K562 (cell line): ENCODE results near the gene IRGQ. TPM values are rescaled to one million over a fixed set of nuclear protein-coding genes. Genes with fewer than 3 reads are reported as not detected.
A peak's percentile ranks its signal among the peaks of the same experiment; 100 is the strongest.

Source experiments
- ATAC-seq: fragments of 200-7000 bp; cut with Tn5 transposase; 3 replicates; pipeline ENCODE4 v1.9.1; 2020; ENCODE audit warnings: moderate library complexity
- BruUV-seq: library from RNA; stranded (reverse); fragments of 400-500 nt; replicated peaks from 2 replicates; lab custom pipeline; 2021; lab: Mats Ljungman, UMichigan
- CTCF ChIA-PET: fragments of 300-600 bp; formaldehyde crosslinking; extraction: SDS; loops from one replicate; lab custom pipeline; 2021; ENCODE audit warnings: low intra/inter-chr PET ratio; lab: Yijun Ruan, JAX
- POLR2A ChIA-PET: fragments of 300-600, 350-650 bp; sonication (Branson Sonifier 250); formaldehyde crosslinking; extraction: SDS; loops from one replicate; lab custom pipeline; 2021; ENCODE audit warnings: antibody characterized with exemption, inconsistent platforms; lab: Yijun Ruan, JAX
- DNase-seq, 4 experiments: peaks; one replicate each; pipeline versions ENCODE4 v3.0.0 to v3.0.0-alpha.2; 2011 to 2018; ENCODE audit warnings: low spot score in 3 of 4, mixed read lengths in 3 of 4; ENCODE audit errors: extremely low read depth in 1 of 4
- FAIRE-seq: peaks from 2 replicates; lab custom pipeline; 2011; peaks lifted over from hg19 to GRCh38; lab: Jason Lieb, UNC
- H2AFZ ChIP-seq: 2 replicates; pipeline ENCODE4 v1.6.0; 2011; ENCODE audit warnings: low read depth, low read length, control low read depth, inconsistent platforms
- H3K27ac ChIP-seq: fragments of 200-600 bp; 3 replicates; pipeline ENCODE4 v1.8.0; 2011; ENCODE audit warnings: low read depth, mild to moderate bottlenecking, control low read depth, inconsistent platforms, low read length, moderate library complexity, mixed read lengths; ENCODE audit errors: extremely low read depth
- H3K27me3 ChIP-seq, 2 experiments: fragments of 300-600 bp in 1 of 2; 2 replicates in 1 of 2; 3 replicates in 1 of 2; pipeline versions ENCODE4 v1.6.0 to v1.8.0; 2011; ENCODE audit warnings: inconsistent platforms in 2 of 2, low read length in 2 of 2, mild to moderate bottlenecking in 1 of 2, mixed read lengths in 1 of 2, moderate library complexity in 1 of 2; ENCODE audit not compliant: control insufficient read depth in 2 of 2, insufficient read depth in 2 of 2
- H3K36me3 ChIP-seq: fragments of 300-600 bp; 3 replicates; pipeline ENCODE4 v1.8.0; 2011; ENCODE audit warnings: mild to moderate bottlenecking, low read length, inconsistent platforms; ENCODE audit not compliant: control insufficient read depth, insufficient read depth
- H3K4me1 ChIP-seq, 2 experiments: fragments of 200-600 bp in 1 of 2; replicated peaks in 1 of 2; 2 replicates in 1 of 2; 3 replicates in 1 of 2; pipeline versions ENCODE4 v1.5.1 to v1.8.0; 2011; ENCODE audit warnings: inconsistent platforms in 2 of 2, low read length in 2 of 2, mild to moderate bottlenecking in 1 of 2, mixed read lengths in 1 of 2, moderate library complexity in 1 of 2; ENCODE audit not compliant: control insufficient read depth in 2 of 2, insufficient read depth in 2 of 2
- H3K4me2 ChIP-seq: 2 replicates; pipeline ENCODE4 v1.6.1; 2011; ENCODE audit warnings: low read length, control low read depth, inconsistent platforms, mixed read lengths; ENCODE audit not compliant: insufficient read depth
- H3K4me3 ChIP-seq: fragments of 200-600 bp; sonication (generic), shearing (Covaris generic); 2 replicates; pipeline ENCODE4 v1.5.1; 2016; ENCODE audit warnings: control low read depth, inconsistent platforms
- H3K79me2 ChIP-seq: fragments of 200-600 bp; 3 replicates; pipeline ENCODE4 v1.8.0; 2011; ENCODE audit warnings: low read length, inconsistent platforms; ENCODE audit not compliant: control insufficient read depth, insufficient read depth
- H3K9ac ChIP-seq, 2 experiments: 2 replicates each; pipeline versions ENCODE4 v1.6.0 to v1.6.1; 2011; ENCODE audit warnings: low read depth in 2 of 2, low read length in 2 of 2, control low read depth in 1 of 2, inconsistent platforms in 1 of 2, mild to moderate bottlenecking in 1 of 2, mixed read lengths in 1 of 2; ENCODE audit not compliant: insufficient read depth in 1 of 2
- H3K9me1 ChIP-seq: one replicate; pipeline ENCODE4 v1.6.0; 2011; ENCODE audit warnings: inconsistent platforms, mild to moderate bottlenecking, low read length, moderate library complexity; ENCODE audit not compliant: control insufficient read depth, insufficient read depth
- H3K9me3 ChIP-seq: replicated peaks from 2 replicates; pipeline ENCODE4 v1.5.1; 2011; ENCODE audit warnings: low read depth, low read length, inconsistent platforms; ENCODE audit not compliant: control insufficient read depth, insufficient read depth
- H4K20me1 ChIP-seq: replicated peaks from 2 replicates; pipeline ENCODE4 v1.6.1; 2011; ENCODE audit warnings: low read length, inconsistent platforms, mixed read lengths; ENCODE audit not compliant: control insufficient read depth, insufficient read depth
- CC2D1A ChIP-seq: fragments of 450-650 bp; IDR thresholded peaks from 2 replicates; pipeline ENCODE4 v1.6.1; 2017; ENCODE audit warnings: mild to moderate bottlenecking
- CREB5 ChIP-seq: fragments of 250-450 bp; sonication (Bioruptor Pico); IDR thresholded peaks from 2 replicates; pipeline ENCODE4 v1.5.0; 2020; ENCODE audit warnings: mild to moderate bottlenecking
- DNMT1 ChIP-seq: fragments of 450-650 bp; IDR thresholded peaks from 2 replicates; pipeline ENCODE4 v1.6.1; 2016; ENCODE audit warnings: antibody characterized with exemption, mild to moderate bottlenecking
- HNRNPL ChIP-seq: fragments of 200-400 bp; formaldehyde crosslinking; IDR thresholded peaks from 2 replicates; pipeline ENCODE4 v1.6.1; 2017; ENCODE audit warnings: low read depth, mild to moderate bottlenecking, low read length
- HNRNPLL ChIP-seq: fragments of 200-400 bp; formaldehyde crosslinking; IDR thresholded peaks from 2 replicates; pipeline ENCODE4 v1.6.1; 2017; ENCODE audit warnings: low read length, low read depth, mild to moderate bottlenecking; ENCODE audit not compliant: poor library complexity, severe bottlenecking
- RBFOX2 ChIP-seq: fragments of 200-400 bp; formaldehyde crosslinking; IDR thresholded peaks from 2 replicates; pipeline ENCODE4 v1.6.1; 2017; ENCODE audit warnings: low read depth, mild to moderate bottlenecking, low read length, moderate library complexity
- ZBTB5 ChIP-seq: fragments of 450-650 bp; IDR thresholded peaks from 2 replicates; pipeline ENCODE4 v1.6.1; 2017; ENCODE audit warnings: antibody characterized with exemption
- ZNF583 ChIP-seq: fragments of 250-450 bp; sonication (Bioruptor Pico); IDR thresholded peaks from 2 replicates; pipeline ENCODE4 v1.4.0; 2020
- WGBS: fragments of 100-300 bp; shearing (Covaris generic); methylation state at CpG from one replicate; pipeline ENCODE4 v1.1.6; 2016; ENCODE audit warnings: low coverage, mixed read lengths; ENCODE audit not compliant: insufficient coverage; ENCODE audit errors: missing lambda C conversion rate; 5-methylcytosine and 5-hydroxymethylcytosine counted together
- in situ Hi-C: fragments of 300-500 bp; cut with MboI; formaldehyde crosslinking; loops from 4 replicates; pipeline ENCODE4 v1.15.0; 2018; ENCODE audit warnings: inconsistent platforms, mixed read lengths
- intact Hi-C: fragments of 100-400 bp; cut with micrococcal nuclease; formaldehyde crosslinking; loops from 2 replicates; pipeline ENCODE4 v1.14.2; 2022
- polyA plus RNA-seq, 8 experiments: library from polyadenylated mRNA; depleted of rRNA in 4 of 8; stranded (reverse) in 5 of 8; unstranded in 3 of 8; fragments of >200 nt; fragmentation: Nextera tagmentation in 2 of 8; fragmentation: Illumina TruSeq in 1 of 8; extraction: Ambion mirVana in 2 of 8; extraction: Trizol in 1 of 8; gene quantifications; 2 replicates each; pipeline versions ENCODE4 v1.2.1 to v1.2.3, GENCODE V29; 2011 to 2014; ENCODE audit warnings: inconsistent platforms in 1 of 8, missing spikeins in 1 of 8
- total RNA-seq, 7 experiments: library from RNA; depleted of rRNA in 6 of 7; stranded (reverse); fragments of >200 nt in 6 of 7; fragmentation: Illumina TruSeq in 2 of 7; extraction: Trizol in 2 of 7; gene quantifications; 2 replicates each; pipeline versions ENCODE4 v1.2.1 to v1.2.3, GENCODE V29; 2011 to 2021; ENCODE audit warnings: low replicate concordance in 1 of 7

The IRGQ gene
- total and polyA plus RNA-seq, 9 of the 15 experiments (the other 6 are each of a cell fraction or from before 2014, with no cell fraction given) = 3.5 to 19.2 (median 7.9) TPM

- no peak overlapping the region for H3K4me2 ChIP-seq
- no peak for TF ChIP-seq DNMT1
- TF ChIP-seq RBFOX2 = peak; percentile 39; the same call in 1 of the 2 replicates
- TF ChIP-seq HNRNPL = peak; percentile 18; the same call in 1 of the 2 replicates
- TF ChIP-seq CC2D1A = no peak
- TF ChIP-seq CREB5 = no peak
- TF ChIP-seq HNRNPLL = no peak
- TF ChIP-seq ZNF583 (CRISPR knock-in tag) = no peak
- TF ChIP-seq ZBTB5 = no peak
- no peaks in the 10 kb centered on the region for H4K20me1 ChIP-seq
- H3K4me3 ChIP-seq = no peak overlapping the region
- no TSS peak for BruUV-seq
- POLR2A ChIA-PET = no interaction called here
- H3K36me3 ChIP-seq = peaks cover 25% of the 10 kb centered on the region; the same call in 2 of the 3 replicates
- DNase-seq = no peak
- H3K9me3 ChIP-seq = no peaks in the 10 kb centered on the region
- intact Hi-C loops = no loop called here
- CTCF ChIA-PET = no interaction called here
- H3K79me2 ChIP-seq = peaks cover 22% of the 10 kb centered on the region
- in situ Hi-C loops = no loop called here
- 94% methylated on average over 32 of the region's 63 CpGs for WGBS
- no peak overlapping the region for H2AFZ ChIP-seq
- no peaks in the 10 kb centered on the region for H3K9me1 ChIP-seq
- no peak for FAIRE-seq
- ATAC-seq = no peak
- no peaks in the 10 kb centered on the region for H3K27me3 ChIP-seq
- peak overlapping the region in 1 of 2 experiments; percentile 36; a peak in 1 of 4 replicates for H3K9ac ChIP-seq
- no peak overlapping the region for H3K27ac ChIP-seq
- peaks cover 3 to 39% of the 10 kb centered on the region in 2 experiments; a peak in 4 of 5 replicates for H3K4me1 ChIP-seq
Measured at GRCh38 chr19:43591904-43592772, 3.8 kb downstream of the IRGQ start.
